NCI-H526 (cell line): ENCODE measurements around the gene INVS.
"Not testable (repeated sequence)": the region's sequence is repeated elsewhere in the genome, so short reads cannot be mapped to it uniquely, and the experiment has no call there.

ENCODE experiments used
- DNase-seq, 2 experiments: peaks; one replicate each; lab custom pipeline; 2025; lab: John Stamatoyannopoulos, UW

Gene INVS

DNA sequence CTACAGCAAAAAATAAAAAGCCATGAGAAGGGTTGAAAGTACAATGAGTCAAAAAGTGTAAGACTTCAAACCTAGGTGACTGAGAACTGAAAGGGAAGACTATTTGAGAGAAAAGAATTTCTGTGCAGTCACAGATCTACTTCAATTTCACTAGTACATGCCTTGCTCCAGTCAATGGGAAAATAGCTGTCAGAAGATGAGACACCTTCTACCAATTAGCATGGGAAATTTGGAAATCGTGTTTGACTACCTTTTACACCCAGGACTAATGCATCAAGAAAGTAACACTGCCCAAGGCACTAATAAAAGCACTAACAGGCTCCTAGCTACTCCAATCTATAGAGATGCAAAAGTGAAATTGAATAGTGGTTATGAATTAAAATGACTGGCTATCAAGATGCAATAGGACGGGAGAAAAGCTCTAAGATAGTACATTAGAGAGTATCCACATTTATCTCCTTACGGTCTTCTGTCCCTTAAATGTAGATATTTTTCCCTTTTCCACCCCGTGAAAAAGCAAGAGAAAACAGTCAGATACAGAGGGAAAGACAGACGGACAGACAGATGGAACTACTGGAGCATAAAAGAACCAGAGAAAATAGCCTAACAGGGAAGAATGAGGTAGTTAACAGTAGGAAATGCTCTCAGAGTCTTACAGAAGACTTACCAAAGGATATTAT lies 15.5 kb upstream of the INVS start:
- DNase-seq, result peak in 1 of 2 experiments; percentile 3

GRCh38 chr9:100084128-100084453 lies 15.0 kb upstream of the INVS start:
- DNase-seq, result peak in 1 of 2 experiments; percentile 10

GRCh38 chr9:100084734-100085133 lies 14.3 kb upstream of the INVS start:
- DNase-seq, result no peak

GRCh38 chr9:100086097-100086635 lies 12.9 kb upstream of the INVS start:
- no peak for DNase-seq

DNA sequence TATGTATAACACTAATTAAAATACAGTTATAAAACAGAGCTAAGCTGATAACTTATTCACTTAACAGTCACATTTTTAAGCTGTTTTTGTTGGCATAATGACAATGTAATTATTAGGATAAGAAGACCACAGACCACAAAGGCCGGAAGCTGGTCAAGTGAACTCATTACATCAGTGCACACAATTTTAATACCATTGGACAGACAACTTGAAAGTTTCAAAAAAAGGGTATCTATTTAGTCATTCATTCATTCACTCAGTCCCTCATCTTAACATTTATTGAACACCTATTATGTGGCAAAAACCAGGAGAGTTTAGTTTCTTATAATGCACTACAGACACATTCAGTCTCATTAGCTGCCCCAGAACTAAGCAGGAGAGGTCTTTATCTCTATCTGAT lies 11.8 kb upstream of the INVS start:
- no peak for DNase-seq

DNA sequence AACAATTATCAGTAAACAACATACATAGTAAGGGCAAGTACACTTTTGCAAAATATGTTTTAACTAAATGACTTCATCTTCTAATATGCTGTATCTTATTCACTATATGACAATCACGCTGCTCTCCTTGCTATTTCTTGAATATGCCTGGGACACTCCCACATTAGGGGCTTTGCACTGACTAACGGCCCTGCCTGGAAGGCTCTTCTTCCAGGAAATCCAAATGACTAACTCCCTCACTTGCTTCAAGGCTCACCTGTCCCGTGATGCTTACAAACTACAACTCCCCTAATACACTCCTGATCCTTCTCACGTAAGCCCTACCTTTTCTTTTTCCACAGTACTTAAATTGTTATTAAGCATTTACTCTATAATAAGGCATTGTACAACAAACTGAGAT lies 10.8 kb upstream of the INVS start:
- no peak for DNase-seq

- DNase-seq, result no peak
These were observed 8.2 kb upstream of the INVS start for GRCh38 chr9:100090880-100091279.

DNA sequence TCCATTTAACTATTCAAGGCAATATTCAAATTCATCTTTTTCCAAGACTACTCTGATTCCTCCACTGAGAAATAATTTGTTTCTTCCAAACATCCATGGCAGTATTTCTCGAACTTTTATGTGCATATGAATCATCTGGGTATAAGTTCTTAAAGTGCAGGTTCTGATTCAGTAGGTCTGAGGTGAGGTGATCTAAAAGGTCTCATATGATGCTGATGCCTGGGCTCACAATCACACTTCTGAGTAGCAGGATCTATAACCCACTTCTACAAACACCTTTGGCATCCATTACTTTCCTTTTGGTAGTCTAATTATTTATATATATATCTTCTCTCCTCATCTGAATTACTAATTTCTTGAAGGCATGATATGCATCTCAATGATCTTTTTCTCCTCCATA lies 7.4 kb upstream of the INVS start:
- no peak for DNase-seq

GRCh38 chr9:100092066-100092465 lies 7.0 kb upstream of the INVS start:
- no peak for DNase-seq

- DNase-seq, result not testable (repeated sequence)
These were observed 4.6 kb upstream of the INVS start for GRCh38 chr9:100094411-100094810.

GRCh38 chr9:100096378-100096916 lies 2.6 kb upstream of the INVS start:
- no peak for DNase-seq

DNA sequence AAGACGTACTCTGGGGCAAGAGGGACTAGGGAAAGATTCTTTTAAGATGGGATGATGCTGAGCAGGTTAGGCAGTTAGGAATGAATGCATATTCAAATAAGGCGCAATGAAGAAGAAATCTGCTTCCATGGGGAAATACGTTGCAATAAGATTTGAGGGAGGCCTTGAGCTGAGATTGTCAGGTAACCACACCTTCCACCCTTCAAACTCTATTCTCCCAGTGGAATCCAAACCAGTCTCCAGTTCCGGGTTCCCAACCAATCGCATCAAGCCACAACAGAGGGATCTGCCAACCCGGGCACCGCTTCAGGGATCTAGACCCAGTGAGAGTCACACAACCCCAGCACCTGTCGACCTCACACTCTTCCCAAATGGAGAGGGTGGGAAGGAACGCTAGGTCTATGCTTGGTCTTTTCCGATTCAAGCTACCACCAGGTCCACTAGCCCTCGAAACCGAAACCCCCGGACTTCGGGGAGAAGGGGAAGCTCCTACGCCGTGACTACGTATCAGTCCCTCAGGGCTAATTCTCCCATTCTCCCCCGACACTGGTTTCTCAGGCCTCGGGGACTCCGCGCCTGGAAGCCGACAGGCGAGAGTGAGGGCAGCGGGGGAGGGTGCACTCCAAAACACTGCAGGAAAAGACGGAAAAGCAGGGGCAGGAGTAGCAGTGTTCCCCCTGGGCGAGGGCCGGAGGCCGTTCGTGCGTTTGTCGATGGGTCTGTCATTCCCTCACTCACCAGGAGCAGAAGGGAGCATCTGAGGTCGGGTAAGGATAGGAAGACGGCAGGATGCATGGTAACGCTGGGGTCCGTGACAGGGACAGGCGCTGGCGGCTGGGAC lies 777 bp upstream of the INVS start:
- peak; percentile 65 to 74 for DNase-seq

GRCh38 chr9:100099722-100100042 lies 639 bp downstream of the INVS start:
- peak in 1 of 2 experiments; percentile 56 for DNase-seq

DNA sequence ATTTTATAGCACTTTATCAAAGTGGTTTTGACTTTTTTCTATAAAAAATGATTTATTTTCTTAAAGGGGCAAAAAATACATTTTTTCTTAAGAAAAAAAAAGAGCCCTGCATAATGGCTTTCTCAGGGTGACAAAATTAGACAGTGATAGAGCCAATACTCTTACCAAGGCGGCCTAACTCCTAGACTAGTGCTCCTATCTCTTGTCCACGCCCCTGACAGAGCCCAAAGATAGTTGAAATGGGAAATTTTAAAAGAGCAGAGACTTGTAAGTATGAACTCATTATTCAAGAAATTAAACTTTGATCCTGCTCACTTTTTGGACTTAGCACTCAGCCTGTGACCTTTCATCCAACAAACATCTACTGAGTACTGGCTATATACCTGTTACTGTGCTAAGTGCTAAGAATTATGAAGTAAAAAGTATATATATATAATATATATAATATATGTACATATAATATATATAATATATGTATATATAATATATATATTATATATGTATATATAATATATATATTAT lies 1.2 kb downstream of the INVS start:
- no peak for DNase-seq

DNA sequence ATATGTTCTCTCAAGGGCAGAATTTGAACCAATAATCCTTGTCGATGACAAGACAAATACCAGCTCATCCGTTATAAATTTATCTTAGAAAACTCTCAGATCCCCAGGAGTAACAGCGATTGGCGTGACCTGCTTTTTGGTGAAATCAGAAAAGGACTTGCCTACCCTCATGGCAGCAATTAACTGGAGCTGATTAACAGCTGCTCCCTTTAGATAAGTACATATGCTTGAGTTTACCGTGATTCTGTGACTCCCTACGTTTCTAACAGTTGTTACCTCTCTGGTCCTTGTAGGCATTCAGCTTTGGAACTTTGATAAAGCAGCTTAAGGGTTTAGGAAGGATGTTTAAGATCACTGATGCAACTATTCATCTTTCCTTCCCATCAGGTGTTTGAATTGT lies 2.6 kb downstream of the INVS start:
- no peak for DNase-seq

DNA sequence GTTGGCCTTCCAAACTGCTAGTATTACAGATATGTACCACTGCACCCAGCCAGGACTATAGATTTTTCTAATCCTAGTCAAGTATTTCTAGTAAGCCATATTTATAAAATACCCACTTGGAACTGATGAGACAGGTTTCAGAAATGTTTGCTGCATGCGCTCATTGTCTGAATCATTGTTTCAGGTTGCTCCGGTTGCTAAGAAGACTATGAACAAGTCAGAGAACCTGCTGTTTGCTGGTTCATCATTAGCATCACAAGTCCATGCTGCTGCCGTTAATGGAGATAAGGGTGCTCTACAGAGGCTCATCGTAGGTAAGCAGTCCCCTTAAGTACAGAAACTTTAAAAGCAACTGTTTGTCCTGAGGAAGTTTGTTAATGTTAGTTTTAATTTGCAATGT lies 5.3 kb downstream of the INVS start:
- no peak for DNase-seq

DNA sequence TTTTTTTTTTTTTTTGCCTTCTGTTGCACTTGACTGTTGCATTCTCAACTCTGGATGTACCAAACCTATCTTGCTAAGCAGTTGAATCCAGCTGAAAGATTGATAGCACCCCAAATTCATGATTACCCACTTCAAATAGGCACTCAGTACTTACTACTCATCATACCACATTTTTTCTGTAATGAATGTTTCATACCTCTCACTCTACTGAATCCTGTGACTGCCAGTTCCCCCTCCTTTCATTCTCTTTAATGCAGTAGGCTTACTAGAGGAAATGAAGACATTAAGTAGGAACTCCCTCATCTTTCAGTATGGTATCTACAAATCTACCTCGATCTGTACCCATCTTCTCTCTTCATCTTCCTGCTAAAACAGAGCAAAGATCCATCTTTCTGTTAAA lies 6.8 kb downstream of the INVS start:
- DNase-seq, result no peak

- DNase-seq, result no peak
These were observed 7.6 kb downstream of the INVS start for GRCh38 chr9:100106616-100107015.

- DNase-seq, result no peak
These were observed 9.5 kb downstream of the INVS start for GRCh38 chr9:100108559-100108958.

DNA sequence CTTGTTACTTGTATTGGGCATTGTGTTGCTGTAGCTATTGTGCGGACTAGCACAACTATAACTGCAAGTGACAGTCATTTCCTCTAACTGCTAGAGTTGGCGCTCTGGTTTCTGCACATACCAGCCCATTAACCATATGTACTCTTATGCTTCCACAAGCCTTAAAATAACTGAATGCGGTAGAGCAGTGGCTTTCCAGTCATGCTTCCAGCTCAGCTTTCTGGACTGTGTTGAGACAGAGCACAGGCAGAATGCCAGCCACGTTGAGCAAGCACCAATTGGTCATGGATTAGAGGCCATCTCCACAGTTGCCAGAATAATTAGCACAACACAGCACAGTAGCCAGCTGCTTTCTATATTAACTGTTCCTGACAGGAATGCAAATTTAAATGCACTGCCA lies 12.2 kb downstream of the INVS start:
- peak; percentile 15 to 51 for DNase-seq

- no peak for DNase-seq
These were observed 13.8 kb downstream of the INVS start for GRCh38 chr9:100112677-100113336.

- DNase-seq, result no peak
These were observed 18.3 kb downstream of the INVS start for GRCh38 chr9:100117316-100117715.
